Ectodermal cell (in vitro differentiated cells): ENCODE data around the gene CSMD2.

Experiments used
- H3K27ac ChIP-seq: 2 replicates; pipeline ENCODE4 v1.7.0; 2013; ENCODE audit warnings: mild to moderate bottlenecking, low read depth, low read length; ENCODE audit not compliant: insufficient read depth, poor library complexity, severe bottlenecking
- H3K27me3 ChIP-seq: 2 replicates; pipeline ENCODE4 v1.7.0; 2013; ENCODE audit warnings: mild to moderate bottlenecking, low read length; ENCODE audit not compliant: insufficient read depth, control insufficient read depth, poor library complexity, severe bottlenecking
- H3K36me3 ChIP-seq: one replicate; pipeline ENCODE4 v1.7.0; 2013; ENCODE audit warnings: low read length; ENCODE audit not compliant: control insufficient read depth, insufficient read depth
- H3K4me1 ChIP-seq: one replicate; pipeline ENCODE4 v1.7.0; 2013; ENCODE audit warnings: low read length; ENCODE audit not compliant: control insufficient read depth, insufficient read depth
- H3K4me3 ChIP-seq: 2 replicates; pipeline ENCODE4 v1.7.0; 2013; ENCODE audit warnings: low read depth, low read length, control low read depth; ENCODE audit not compliant: insufficient read depth
- H3K9me3 ChIP-seq: 2 replicates; pipeline ENCODE4 v1.7.0; 2013; ENCODE audit warnings: mild to moderate bottlenecking, low read length, moderate library complexity; ENCODE audit not compliant: control insufficient read depth
- WGBS, 2 experiments: methylation state at CpG; one replicate each; pipeline ENCODE4 v1.1.7; 2013; ENCODE audit warnings: missing lambda C conversion rate in 2 of 2; 5-methylcytosine and 5-hydroxymethylcytosine counted together

Gene CSMD2

DNA sequence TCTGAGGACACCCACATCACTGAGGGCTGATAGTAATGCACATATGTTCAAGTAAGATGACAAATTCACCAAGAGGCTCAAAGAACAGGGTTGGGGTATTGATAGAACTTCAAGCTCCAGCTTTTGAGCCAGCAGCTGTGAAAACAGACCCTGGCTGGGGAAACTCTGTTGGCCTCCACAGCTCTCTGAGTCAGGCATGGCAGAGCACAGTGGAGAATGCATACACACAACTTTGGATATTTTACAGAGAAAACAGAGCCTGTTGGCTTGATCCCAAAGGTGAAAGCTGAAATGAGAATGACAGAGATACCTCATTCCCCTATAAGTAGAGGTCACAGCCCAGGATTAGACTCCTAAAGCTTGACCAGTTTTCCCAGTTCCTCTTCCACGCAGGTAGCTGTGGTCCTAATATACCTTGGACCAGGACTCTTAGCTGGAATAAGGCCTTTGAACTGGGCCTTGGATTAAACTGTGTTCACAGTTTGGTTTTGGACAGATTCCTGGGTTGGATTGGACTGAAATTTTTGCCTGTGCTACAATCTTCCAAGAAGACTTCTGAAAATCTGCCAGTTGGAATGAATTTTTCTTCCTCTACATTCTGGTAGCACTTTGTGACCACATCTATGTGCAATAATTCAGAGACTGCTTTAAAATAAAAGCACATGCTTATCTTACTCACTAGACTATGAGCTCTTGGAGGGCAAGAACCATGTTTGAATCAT is 402.8 kb downstream of the CSMD2 start:
- no peaks in the 10 kb centered on the region for H3K27me3 ChIP-seq
- H3K9me3 ChIP-seq, result no peaks in the 10 kb centered on the region
- 93 to 95% methylated on average over 1 of the region's 1 CpG for WGBS, 2 experiments
- H3K4me1 ChIP-seq, result no peaks in the 10 kb centered on the region
- no peaks in the 10 kb centered on the region for H3K36me3 ChIP-seq
- H3K4me3 ChIP-seq, result no peak overlapping the region
- H3K27ac ChIP-seq, result no peak overlapping the region

DNA sequence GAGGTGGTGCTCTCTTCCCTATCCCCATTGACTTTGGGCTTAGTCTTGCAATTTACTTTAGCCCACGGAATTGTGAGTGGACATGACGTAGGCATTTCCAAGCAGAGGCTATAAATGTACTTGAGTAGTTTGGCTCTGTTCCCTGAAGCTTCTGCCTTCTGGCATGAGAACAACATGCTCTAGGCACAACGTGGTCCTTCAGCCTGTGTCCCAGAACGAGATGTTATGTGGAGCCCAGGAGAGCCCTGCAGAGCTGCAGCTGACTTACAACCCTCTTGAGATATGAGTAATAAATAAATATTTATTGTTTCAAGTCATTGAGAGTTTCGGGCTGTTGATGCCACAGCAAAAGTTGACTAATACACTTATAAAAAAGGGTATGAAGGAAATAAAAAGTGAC is 406.3 kb downstream of the CSMD2 start:
- H3K4me1 ChIP-seq, result no peaks in the 10 kb centered on the region
- H3K9me3 ChIP-seq, result no peaks in the 10 kb centered on the region
- no peak overlapping the region for H3K27ac ChIP-seq
- no peaks in the 10 kb centered on the region for H3K27me3 ChIP-seq
- H3K36me3 ChIP-seq, result no peaks in the 10 kb centered on the region
- WGBS, 2 experiments, result 94 to 99% methylated on average over 5 of the region's 5 CpGs
- no peak overlapping the region for H3K4me3 ChIP-seq

- H3K27me3 ChIP-seq, result no peaks in the 10 kb centered on the region
- H3K27ac ChIP-seq, result no peak overlapping the region
- H3K4me1 ChIP-seq, result no peaks in the 10 kb centered on the region
- WGBS, 2 experiments, result 93 to 96% methylated on average over 5 of the region's 5 CpGs
- H3K4me3 ChIP-seq, result no peak overlapping the region
- H3K36me3 ChIP-seq, result no peaks in the 10 kb centered on the region
- no peaks in the 10 kb centered on the region for H3K9me3 ChIP-seq
Observed at GRCh38 chr1:33753087-33753856, 411.8 kb downstream of the CSMD2 start.

DNA sequence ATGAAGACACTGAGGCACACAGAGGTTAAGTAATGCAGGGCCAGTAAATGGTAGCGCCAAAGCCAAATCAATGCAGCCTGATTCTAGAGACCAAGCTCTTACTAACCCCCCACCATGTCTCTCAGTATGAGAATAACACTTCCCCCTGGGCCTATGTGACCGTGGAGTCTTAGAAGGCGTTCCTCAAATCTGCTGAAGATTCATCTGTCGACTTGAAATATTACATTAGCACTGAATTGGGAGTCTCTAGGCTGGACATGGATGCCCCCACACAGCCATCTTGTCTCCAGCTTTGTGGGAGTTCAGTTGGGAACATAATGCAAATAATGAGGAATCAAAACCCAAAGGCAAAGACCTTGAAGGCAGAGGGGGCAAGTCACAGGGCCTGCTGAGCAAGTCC is 419.1 kb downstream of the CSMD2 start:
- Histone ChIP-seq H3K27ac (no peak overlapping the region), H3K4me1 (no peaks in the 10 kb centered on the region), H3K27me3 (no peaks in the 10 kb centered on the region), H3K4me3 (no peak overlapping the region), H3K9me3 (no peaks in the 10 kb centered on the region), H3K36me3 (no peaks in the 10 kb centered on the region)
- 95 to 97% methylated on average over 4 of the region's 4 CpGs for WGBS, 2 experiments

- WGBS, 2 experiments, result 94 to 97% methylated on average over 12 of the region's 13 CpGs
- H3K27ac ChIP-seq, result no peak overlapping the region
- H3K36me3 ChIP-seq, result no peaks in the 10 kb centered on the region
Observed at GRCh38 chr1:33743221-33743998, 421.6 kb downstream of the CSMD2 start.

DNA sequence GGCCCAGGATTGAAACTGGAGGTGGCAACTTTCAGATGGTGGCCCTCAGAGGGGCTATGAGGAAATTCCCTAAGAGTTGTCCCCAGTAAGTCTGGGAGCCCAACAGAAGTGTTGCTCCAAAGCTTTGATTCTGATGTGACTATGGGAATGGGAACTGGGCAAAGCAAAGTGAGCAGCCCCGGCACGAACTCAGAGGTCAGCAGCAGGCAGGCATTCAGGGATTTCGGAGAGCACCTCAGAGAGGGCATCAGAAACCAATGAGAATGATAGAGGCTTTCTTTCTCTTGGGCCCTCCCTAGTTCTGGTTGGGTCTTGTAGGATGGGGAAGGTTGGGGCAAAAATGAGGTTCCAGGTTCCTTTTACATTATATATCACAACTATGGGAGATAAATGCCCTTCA is 422.4 kb downstream of the CSMD2 start:
- Histone ChIP-seq H3K4me3 (no peak overlapping the region), H3K36me3 (no peaks in the 10 kb centered on the region), H3K27ac (no peak overlapping the region), H3K4me1 (no peaks in the 10 kb centered on the region), H3K9me3 (no peaks in the 10 kb centered on the region), H3K27me3 (no peaks in the 10 kb centered on the region)
- 90 to 97% methylated on average over 3 of the region's 3 CpGs for WGBS, 2 experiments

More at GRCh38 chr1:33743221-33743998, 421.6 kb downstream of the CSMD2 start:
- no peaks in the 10 kb centered on the region for H3K4me1 ChIP-seq
- H3K27me3 ChIP-seq, result no peaks in the 10 kb centered on the region
- no peak overlapping the region for H3K4me3 ChIP-seq
- H3K9me3 ChIP-seq, result no peaks in the 10 kb centered on the region

DNA sequence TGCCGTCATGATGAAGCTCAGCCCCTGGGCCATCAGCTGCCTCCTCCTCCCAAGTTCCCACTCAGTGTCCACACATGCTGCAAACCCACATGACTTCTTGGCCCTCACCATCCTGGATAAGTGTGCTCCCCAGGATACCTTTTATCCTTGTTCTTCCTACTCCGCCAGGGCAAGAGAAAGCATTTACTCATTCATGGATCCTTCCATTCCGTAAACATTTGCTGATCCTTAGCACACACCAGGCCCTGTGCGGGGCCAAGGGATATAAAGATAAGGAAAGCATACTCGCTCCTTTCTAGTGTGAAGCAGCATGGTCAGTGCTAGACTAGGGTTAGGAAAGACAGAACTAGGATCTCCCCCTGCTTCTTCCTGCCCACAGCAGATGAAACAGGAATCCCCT is 423.3 kb downstream of the CSMD2 start:
- H3K4me3 ChIP-seq, result no peak overlapping the region
- no peaks in the 10 kb centered on the region for H3K36me3 ChIP-seq
- 91 to 94% methylated on average over 5 of the region's 5 CpGs for WGBS, 2 experiments
- H3K4me1 ChIP-seq, result no peaks in the 10 kb centered on the region
- H3K27me3 ChIP-seq, result no peaks in the 10 kb centered on the region
- no peak overlapping the region for H3K27ac ChIP-seq
- no peaks in the 10 kb centered on the region for H3K9me3 ChIP-seq

GRCh38 chr1:33740040-33740744 is 424.8 kb downstream of the CSMD2 start:
- Histone ChIP-seq H3K27me3 (no peaks in the 10 kb centered on the region), H3K4me1 (no peaks in the 10 kb centered on the region), H3K9me3 (no peaks in the 10 kb centered on the region), H3K27ac (no peak overlapping the region), H3K36me3 (no peaks in the 10 kb centered on the region), H3K4me3 (no peak overlapping the region)
- 91 to 92% methylated on average over 8 of the region's 8 CpGs for WGBS, 2 experiments

- H3K27me3 ChIP-seq, result no peaks in the 10 kb centered on the region
- no peak overlapping the region for H3K27ac ChIP-seq
- WGBS, 2 experiments, result 95% methylated on average over 12 of the region's 12 CpGs
- no peaks in the 10 kb centered on the region for H3K36me3 ChIP-seq
- no peaks in the 10 kb centered on the region for H3K9me3 ChIP-seq
- no peaks in the 10 kb centered on the region for H3K4me1 ChIP-seq
- H3K4me3 ChIP-seq, result no peak overlapping the region
Observed at GRCh38 chr1:33738976-33739375, 426.1 kb downstream of the CSMD2 start.
